Measurements from ENCODE around the gene MRPL11. TPM values are rescaled to one million over a fixed set of nuclear protein-coding genes. Genes with fewer than 3 reads are reported as not detected.
"Not testable (repeated sequence)": the region's sequence is repeated elsewhere in the genome, so short reads cannot be mapped to it uniquely, and the experiment has no call there.

Gene MRPL11
- total RNA-seq, 1 donor from 2014 or later: 62.6 TPM

- TF ChIP-seq, protein P1, sequence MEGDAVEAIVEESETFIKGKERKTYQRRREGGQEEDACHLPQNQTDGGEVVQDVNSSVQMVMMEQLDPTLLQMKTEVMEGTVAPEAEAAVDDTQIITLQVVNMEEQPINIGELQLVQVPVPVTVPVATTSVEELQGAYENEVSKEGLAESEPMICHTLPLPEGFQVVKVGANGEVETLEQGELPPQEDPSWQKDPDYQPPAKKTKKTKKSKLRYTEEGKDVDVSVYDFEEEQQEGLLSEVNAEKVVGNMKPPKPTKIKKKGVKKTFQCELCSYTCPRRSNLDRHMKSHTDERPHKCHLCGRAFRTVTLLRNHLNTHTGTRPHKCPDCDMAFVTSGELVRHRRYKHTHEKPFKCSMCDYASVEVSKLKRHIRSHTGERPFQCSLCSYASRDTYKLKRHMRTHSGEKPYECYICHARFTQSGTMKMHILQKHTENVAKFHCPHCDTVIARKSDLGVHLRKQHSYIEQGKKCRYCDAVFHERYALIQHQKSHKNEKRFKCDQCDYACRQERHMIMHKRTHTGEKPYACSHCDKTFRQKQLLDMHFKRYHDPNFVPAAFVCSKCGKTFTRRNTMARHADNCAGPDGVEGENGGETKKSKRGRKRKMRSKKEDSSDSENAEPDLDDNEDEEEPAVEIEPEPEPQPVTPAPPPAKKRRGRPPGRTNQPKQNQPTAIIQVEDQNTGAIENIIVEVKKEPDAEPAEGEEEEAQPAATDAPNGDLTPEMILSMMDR (IDR thresholded peaks at IDR 0.05): no peak
- no peaks in the 10 kb centered on the region for H3K36me3 Mint-ChIP-seq (ENCODE audit: low read depth)
- H3K4me3 Mint-ChIP-seq: peak within 1 kb of the TSS; percentile 88
- no peaks in the 10 kb centered on the region for H3K27me3 Mint-ChIP-seq
- peaks cover 43% of the 10 kb centered on the region for H3K4me1 Mint-ChIP-seq
- ATAC-seq (ENCODE audit: low read depth) (peak; percentile 92), DNase-seq (peak; percentile 92)
- no peaks in the 10 kb centered on the region for H3K9me3 Mint-ChIP-seq
- H3K27ac Mint-ChIP-seq: peak within 1 kb of the TSS; percentile 84
- intact Hi-C loops (cut with micrococcal nuclease): loop anchor here (1.0 to 5.0 kb wide), 8 partner anchors 9 to 177 kb away; partner anchors contain the start of genes BBS1, DPP3, NPAS4 and SLC29A2
- ChIA-PET CTCF (interaction anchor here (1.1 to 4.1 kb wide), 3 partner anchors 12 to 208 kb away, joined by 4 to 19 read pairs (median 12); partner anchors contain the start of genes DPP3 and MRPL11), POLR2A (interaction anchor here (0.6 to 4.1 kb wide), 25 partner anchors 8 to 854 kb away, joined by 3 to 63 read pairs (median 4); partner anchors contain the start of genes ACTN3, BBS1, CCDC85B and DPP3)
Observed at GRCh38 chr11:66466225-66467033, 27.8 kb upstream of the MRPL11 start, which contains the start of gene PELI3. Gene PELI3 (plus strand): TSS chr11:66466905. CDS start chr11:66468129, 1,224 bp downstream.

DNA sequence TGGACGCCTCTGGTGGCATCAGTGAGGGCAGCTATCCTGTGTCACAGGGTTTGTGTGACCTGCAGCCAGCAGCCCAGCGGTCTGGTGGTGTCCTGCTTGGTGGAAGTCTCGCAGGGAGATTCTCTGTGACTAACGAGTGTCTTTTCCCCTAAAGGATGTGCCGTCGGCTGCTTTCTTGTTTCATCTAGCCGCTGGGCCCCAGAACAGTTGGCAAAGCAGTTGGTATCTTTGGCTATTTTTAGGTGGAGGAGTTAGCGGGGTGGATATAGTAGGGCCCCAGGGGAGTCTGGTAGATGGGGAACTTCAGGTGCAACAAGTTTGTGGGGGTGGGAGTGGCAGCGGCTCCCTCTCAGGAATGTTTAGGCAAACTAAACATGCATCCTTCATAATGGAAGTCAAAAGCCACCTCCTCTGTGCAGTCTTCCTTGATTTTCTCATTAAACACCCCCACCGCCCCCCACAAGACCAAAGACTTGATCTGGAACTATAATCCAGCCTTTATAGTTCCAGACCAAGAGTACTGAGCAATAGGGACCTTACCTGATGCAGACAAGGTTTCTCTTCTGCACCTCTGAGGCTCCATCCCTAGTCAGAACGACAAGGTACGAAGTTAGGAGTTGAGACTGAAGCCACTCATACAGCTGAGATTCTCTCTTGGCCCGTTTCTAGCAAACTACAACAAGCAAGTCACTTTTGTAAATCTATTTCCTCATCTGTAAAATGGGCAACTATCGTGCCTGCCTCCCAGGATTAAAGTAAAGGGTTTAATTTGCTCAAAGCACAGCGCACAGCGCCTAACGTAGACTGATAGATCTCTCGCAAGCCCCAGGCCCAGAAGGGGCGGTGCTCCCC, 27.0 kb upstream of the MRPL11 start:
- H3K36me3 Mint-ChIP-seq (ENCODE audit: low read depth): no peaks in the 10 kb centered on the region
- TF ChIP-seq, protein P1 (IDR thresholded peaks at IDR 0.05): no peak
- DNase-seq: no peak
- ChIA-PET POLR2A (interaction anchor here (1.2 to 4.1 kb wide), 7 partner anchors 8 to 377 kb away, joined by 3 to 63 read pairs (median 13); partner anchors contain the start of genes BBS1, DPP3, MRPL11 and RBM4B), CTCF (interaction anchor here (1.5 to 4.1 kb wide), 2 partner anchors 13 to 27 kb away, joined by 12 to 19 read pairs; partner anchors contain the start of genes DPP3 and MRPL11)
- H3K9me3 Mint-ChIP-seq: no peaks in the 10 kb centered on the region
- H3K27ac Mint-ChIP-seq: peak overlapping the region; percentile 84
- intact Hi-C loops (cut with micrococcal nuclease): loop anchor here (1.0 to 5.0 kb wide), 8 partner anchors 8 to 176 kb away; partner anchors contain the start of genes BBS1, DPP3, NPAS4 and SLC29A2
- H3K4me3 Mint-ChIP-seq: peak overlapping the region; percentile 88
- no peaks in the 10 kb centered on the region for H3K27me3 Mint-ChIP-seq
- ATAC-seq (ENCODE audit: low read depth): no peak
- H3K4me1 Mint-ChIP-seq: peaks cover 43% of the 10 kb centered on the region

DNA sequence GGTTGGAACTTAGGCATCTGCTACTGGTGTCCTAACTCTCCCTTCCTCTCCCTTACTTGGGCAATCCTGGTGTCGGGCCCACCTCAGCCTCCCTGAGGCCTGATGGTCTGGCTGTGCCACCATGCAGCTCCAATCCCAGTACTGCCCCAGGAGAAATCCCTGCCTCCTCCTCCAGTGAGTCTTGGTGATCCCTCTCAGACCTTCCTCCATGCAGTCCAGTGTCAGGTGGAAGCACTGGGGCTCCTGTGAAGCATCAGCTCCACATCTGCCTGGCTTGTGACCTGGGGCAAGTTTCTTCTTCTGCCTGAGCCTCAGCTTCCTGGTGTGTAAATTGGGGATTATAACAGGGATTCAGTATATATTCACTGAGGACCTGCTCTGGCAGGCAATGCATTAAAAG, 26.3 kb upstream of the MRPL11 start:
- no peak for ATAC-seq (ENCODE audit: low read depth)
- intact Hi-C loops (cut with micrococcal nuclease): loop anchor here (5.0 kb wide), 1 partner anchor 93 kb away; the partner anchor contains the start of gene SLC29A2
- POLR2A ChIA-PET: interaction anchor here (3.7 to 4.1 kb wide), 2 partner anchors 15 to 26 kb away, joined by 40 to 63 read pairs; partner anchors contain the start of genes DPP3 and MRPL11

GRCh38 chr11:66464116-66464515, 25.5 kb upstream of the MRPL11 start:
- CTCF ChIA-PET: interaction anchor here (1.3 kb wide), 1 partner anchor 25 kb away, joined by 3 read pairs; the partner anchor contains the start of gene MRPL11
- H3K27ac Mint-ChIP-seq; H3K27me3 Mint-ChIP-seq; H3K4me3 Mint-ChIP-seq; H3K36me3 Mint-ChIP-seq (ENCODE audit: low read depth); H3K9me3 Mint-ChIP-seq; intact Hi-C loops (cut with micrococcal nuclease); POLR2A ChIA-PET; DNase-seq; ATAC-seq (ENCODE audit: low read depth): not testable (repeated sequence)
- peaks cover 50% of the 10 kb centered on the region for H3K4me1 Mint-ChIP-seq

More for the DNA sequence above, 26.3 kb upstream of the MRPL11 start:
- H3K27me3 Mint-ChIP-seq: no peaks in the 10 kb centered on the region
- no peaks in the 10 kb centered on the region for H3K36me3 Mint-ChIP-seq (ENCODE audit: low read depth)
- no peak for DNase-seq
- peak overlapping the region; percentile 88 for H3K4me3 Mint-ChIP-seq
- CTCF ChIA-PET: interaction anchor here (4.1 kb wide), 1 partner anchor 14 kb away, joined by 19 read pairs; the partner anchor contains the start of gene DPP3
- peak overlapping the region; percentile 84 for H3K27ac Mint-ChIP-seq
- H3K9me3 Mint-ChIP-seq: no peaks in the 10 kb centered on the region
- peaks cover 43% of the 10 kb centered on the region for H3K4me1 Mint-ChIP-seq
- TF ChIP-seq, protein P1 (IDR thresholded peaks at IDR 0.05): no peak

GRCh38 chr11:66462911-66463310, 24.3 kb upstream of the MRPL11 start:
- H3K9me3 Mint-ChIP-seq: no peaks in the 10 kb centered on the region
- POLR2A ChIA-PET: interaction anchor here (1.2 kb wide), 1 partner anchor 24 kb away, joined by 3 read pairs; the partner anchor contains the start of gene MRPL11
- no peaks in the 10 kb centered on the region for H3K27me3 Mint-ChIP-seq
- TF ChIP-seq, protein P1 (IDR thresholded peaks at IDR 0.05): no peak
- no peak overlapping the region for H3K27ac Mint-ChIP-seq
- no peaks in the 10 kb centered on the region for H3K36me3 Mint-ChIP-seq (ENCODE audit: low read depth)
- H3K4me1 Mint-ChIP-seq: peaks cover 58% of the 10 kb centered on the region
- intact Hi-C loops (cut with micrococcal nuclease): no loop called here
- DNase-seq: no peak
- no peak overlapping the region for H3K4me3 Mint-ChIP-seq
- ATAC-seq (ENCODE audit: low read depth): no peak
- CTCF ChIA-PET: interaction anchor here (0.8 to 1.3 kb wide), 2 partner anchors 23 to 24 kb away, joined by 3 read pairs; partner anchors contain the start of gene MRPL11

All from activated B cell treated with CpG ODN at 0.5 μM for 24 hours (primary cell).